IMR-90 (cell line): ENCODE data around the gene SCARF2. TPM values are rescaled to one million over a fixed set of nuclear protein-coding genes. Genes with fewer than 3 reads are reported as not detected.

ENCODE experiments used
- ATAC-seq: fragments of 200-7000 bp; cut with Tn5 transposase; 2 replicates; pipeline ENCODE4 v1.9.1; 2020; ENCODE audit warnings: low read depth, mild to moderate bottlenecking, moderate library complexity
- BruUV-seq: library from RNA; stranded (reverse); fragments of 400-500 nt; replicated peaks from 2 replicates; lab custom pipeline; 2021; lab: Mats Ljungman, UMichigan
- CTCF ChIA-PET: fragments of 300-600 bp; formaldehyde crosslinking; extraction: SDS; loops from one replicate; lab custom pipeline; 2021; ENCODE audit warnings: antibody characterized with exemption; lab: Yijun Ruan, JAX
- POLR2A ChIA-PET: fragments of 300-600 bp; sonication (Branson Sonifier 250); formaldehyde crosslinking; loops from one replicate; lab custom pipeline; 2022; ENCODE audit warnings: antibody characterized with exemption; ENCODE audit not compliant: unreplicated experiment; lab: Charles Lee
- DNase-seq: peaks from one replicate; pipeline ENCODE4 v3.0.0; 2013
- H2AFZ ChIP-seq: replicated peaks from 2 replicates; pipeline ENCODE3; 2013; ENCODE audit warnings: low read length, mild to moderate bottlenecking; ENCODE audit not compliant: poor library complexity
- H2AK5ac ChIP-seq: 2 replicates; pipeline ENCODE4 v1.6.1; 2013; ENCODE audit warnings: low read depth, low read length, inconsistent platforms
- H2AK9ac ChIP-seq: replicated peaks from 2 replicates; pipeline ENCODE3; 2013; ENCODE audit warnings: mild to moderate bottlenecking, low read depth, low read length, moderate library complexity; ENCODE audit not compliant: poor library complexity
- H2BK120ac ChIP-seq: 2 replicates; pipeline ENCODE4 v1.6.1; 2013; ENCODE audit warnings: low read depth, low read length, inconsistent platforms
- H2BK15ac ChIP-seq: 3 replicates; pipeline ENCODE4 v1.6.1; 2013; ENCODE audit warnings: low read depth, low read length, inconsistent platforms
- H2BK20ac ChIP-seq: 2 replicates; pipeline ENCODE4 v1.6.1; 2013; ENCODE audit warnings: low read depth, mild to moderate bottlenecking, inconsistent platforms, low read length, moderate library complexity
- H2BK5ac ChIP-seq: 2 replicates; pipeline ENCODE4 v1.6.1; 2013; ENCODE audit warnings: mild to moderate bottlenecking, low read depth, low read length, inconsistent platforms; ENCODE audit not compliant: poor library complexity, severe bottlenecking
- H3K14ac ChIP-seq: replicated peaks from 2 replicates; pipeline ENCODE4 v1.6.1; 2013; ENCODE audit warnings: low read depth, low read length, inconsistent platforms
- H3K18ac ChIP-seq: 2 replicates; pipeline ENCODE4 v1.6.1; 2013; ENCODE audit warnings: low read depth, low read length, control low read depth
- H3K23ac ChIP-seq: 2 replicates; pipeline ENCODE4 v1.6.1; 2013; ENCODE audit warnings: low read depth, low read length, inconsistent platforms
- H3K27ac ChIP-seq: 2 replicates; pipeline ENCODE4 v1.5.1; 2013; ENCODE audit warnings: mild to moderate bottlenecking, control low read depth, low read length; ENCODE audit not compliant: insufficient read depth
- H3K27me3 ChIP-seq: 2 replicates; pipeline ENCODE4 v1.6.1; 2013; ENCODE audit warnings: low read length; ENCODE audit not compliant: control insufficient read depth, insufficient read depth
- H3K36me3 ChIP-seq: 2 replicates; pipeline ENCODE4 v1.6.1; 2013; ENCODE audit warnings: low read length, mixed read lengths; ENCODE audit not compliant: control insufficient read depth, insufficient read depth
- H3K4ac ChIP-seq: 2 replicates; pipeline ENCODE4 v1.6.1; 2013; ENCODE audit warnings: low read depth, low read length, inconsistent platforms
- H3K4me1 ChIP-seq: 2 replicates; pipeline ENCODE4 v1.6.1; 2013; ENCODE audit warnings: low read length, mixed read lengths; ENCODE audit not compliant: control insufficient read depth, insufficient read depth
- H3K4me2 ChIP-seq: 2 replicates; pipeline ENCODE4 v1.6.1; 2013; ENCODE audit warnings: low read depth, mild to moderate bottlenecking, control low read depth, low read length, moderate library complexity
- H3K4me3 ChIP-seq: 2 replicates; pipeline ENCODE4 v1.5.1; 2013; ENCODE audit warnings: low read depth, mild to moderate bottlenecking, control low read depth, low read length, moderate library complexity; ENCODE audit not compliant: insufficient read depth
- H3K56ac ChIP-seq: 2 replicates; pipeline ENCODE4 v1.6.1; 2013; ENCODE audit warnings: low read length, inconsistent platforms; ENCODE audit not compliant: insufficient read depth; ENCODE audit errors: extremely low read depth
- H3K79me1 ChIP-seq, 2 experiments: 2 replicates each; pipeline ENCODE4 v1.6.1; 2013; ENCODE audit warnings: low read length in 2 of 2, inconsistent platforms in 1 of 2, low read depth in 1 of 2
- H3K9ac ChIP-seq: 2 replicates; pipeline ENCODE4 v1.6.1; 2013; ENCODE audit warnings: low read depth, low read length, control low read depth
- H3K9me1 ChIP-seq: 2 replicates; pipeline ENCODE4 v1.6.1; 2013; ENCODE audit warnings: low read length, inconsistent platforms; ENCODE audit not compliant: insufficient read depth
- H3K9me3 ChIP-seq: 2 replicates; pipeline ENCODE4 v1.6.1; 2013; ENCODE audit warnings: low read length; ENCODE audit not compliant: control insufficient read depth, insufficient read depth
- H4K20me1 ChIP-seq: 2 replicates; pipeline ENCODE4 v1.6.1; 2013; ENCODE audit warnings: low read length, inconsistent platforms; ENCODE audit not compliant: insufficient read depth
- H4K5ac ChIP-seq: 2 replicates; pipeline ENCODE4 v1.6.1; 2013; ENCODE audit warnings: mild to moderate bottlenecking, low read depth, low read length, control low read depth
- H4K8ac ChIP-seq, 2 experiments: 2 replicates each; pipeline ENCODE4 v1.6.1; 2013; ENCODE audit warnings: low read depth in 2 of 2, low read length in 2 of 2, control low read depth in 1 of 2, inconsistent platforms in 1 of 2
- H4K91ac ChIP-seq: 2 replicates; pipeline ENCODE4 v1.6.1; 2013; ENCODE audit warnings: low read depth, low read length, inconsistent platforms; ENCODE audit not compliant: insufficient read depth
- CHD1 ChIP-seq: IDR thresholded peaks from 2 replicates; pipeline ENCODE4 v1.6.1; 2012; ENCODE audit warnings: low read depth, low read length, improper control_type of control experiment
- MAZ ChIP-seq: IDR thresholded peaks from 2 replicates; pipeline ENCODE4 v1.6.1; 2012; ENCODE audit warnings: low read depth, mild to moderate bottlenecking, low read length, improper control_type of control experiment, moderate library complexity, borderline replicate concordance
- RCOR1 ChIP-seq: IDR thresholded peaks from 2 replicates; pipeline ENCODE4 v1.6.1; 2012; ENCODE audit warnings: mild to moderate bottlenecking, low read length, improper control_type of control experiment; ENCODE audit not compliant: insufficient replicate concordance
- RFX5 ChIP-seq: IDR thresholded peaks from 2 replicates; pipeline ENCODE4 v1.8.0; 2012; ENCODE audit warnings: low read depth, mild to moderate bottlenecking, low read length, moderate library complexity
- WGBS, 2 experiments: methylation state at CpG; one replicate each; pipeline versions ENCODE4 v1.1.5 to v1.1.7; 2013; ENCODE audit warnings: missing lambda C conversion rate in 2 of 2; ENCODE audit not compliant: insufficient read length in 1 of 2; ENCODE audit errors: extremely low coverage in 2 of 2; 5-methylcytosine and 5-hydroxymethylcytosine counted together
- dilution Hi-C: fragments of 300-500 bp; cut with HindIII; formaldehyde crosslinking; loops from one replicate; pipeline ENCODE4 v1.14.3; 2018; ENCODE audit warnings: low sequenced_read_pairs; ENCODE audit not compliant: unreplicated experiment
- in situ Hi-C: fragments of 300-500 bp; cut with MboI; formaldehyde crosslinking; loops from 3 replicates; pipeline ENCODE4 v1.14.3; 2019; ENCODE audit warnings: low sequenced_read_pairs, inconsistent platforms, mixed read lengths
- intact Hi-C: fragments of 100-400 bp; cut with micrococcal nuclease; formaldehyde crosslinking; loops from 2 replicates; pipeline ENCODE4 v1.10.0; 2022
- polyA plus RNA-seq, 3 experiments: library from polyadenylated mRNA; depleted of rRNA; stranded (reverse); fragments of >200 nt; gene quantifications; 2 replicates each; pipeline ENCODE4 v1.2.3, GENCODE V29; 2012; ENCODE audit warnings: low replicate concordance in 1 of 3
- total RNA-seq: library from RNA; depleted of rRNA; stranded (reverse); fragments of >200 nt; gene quantifications from 2 replicates; pipeline ENCODE4 v1.2.3, GENCODE V29; 2012
- TF ChIP-seq, protein P1 (sequence below): fragments of 150-350 bp; IDR thresholded peaks from 2 replicates; pipeline ENCODE4 v1.6.1; 2017; ENCODE audit warnings: mild to moderate bottlenecking, antibody characterized with exemption, low read length, low read depth

The SCARF2 gene
- total and polyA plus RNA-seq, 2 of the 4 experiments (the other 2 are of a cell fraction), result 3.4 to 37.0 TPM

DNA sequence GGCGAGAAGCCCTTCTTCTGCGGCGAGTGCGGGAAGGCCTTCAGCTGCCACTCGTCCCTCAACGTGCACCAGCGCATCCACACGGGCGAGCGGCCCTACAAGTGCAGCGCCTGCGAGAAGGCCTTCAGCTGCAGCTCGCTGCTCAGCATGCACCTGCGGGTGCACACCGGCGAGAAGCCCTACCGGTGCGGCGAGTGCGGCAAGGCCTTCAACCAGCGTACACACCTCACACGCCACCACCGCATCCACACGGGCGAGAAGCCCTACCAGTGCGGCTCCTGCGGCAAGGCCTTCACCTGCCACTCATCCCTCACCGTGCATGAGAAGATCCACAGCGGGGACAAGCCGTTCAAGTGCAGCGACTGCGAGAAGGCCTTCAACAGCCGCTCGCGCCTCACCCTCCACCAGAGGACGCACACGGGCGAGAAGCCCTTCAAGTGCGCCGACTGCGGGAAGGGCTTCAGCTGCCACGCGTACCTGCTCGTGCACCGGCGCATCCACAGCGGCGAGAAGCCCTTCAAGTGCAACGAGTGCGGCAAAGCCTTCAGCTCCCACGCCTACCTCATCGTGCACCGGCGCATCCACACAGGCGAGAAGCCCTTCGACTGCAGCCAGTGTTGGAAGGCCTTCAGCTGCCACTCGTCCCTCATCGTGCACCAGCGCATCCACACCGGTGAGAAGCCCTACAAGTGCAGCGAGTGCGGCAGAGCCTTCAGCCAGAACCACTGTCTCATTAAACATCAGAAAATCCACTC, 31.5 kb downstream of the SCARF2 start:
- Histone ChIP-seq H3K79me1 (peaks cover 0 to 7% of the 10 kb centered on the region in 2 experiments; a peak in 1 of 4 replicates), H3K36me3 (peaks cover 44% of the 10 kb centered on the region), H2AK5ac (no peak overlapping the region), H4K20me1 (no peaks in the 10 kb centered on the region; the same call in 1 of the 2 replicates), H4K8ac (no peak overlapping the region), H3K27ac (no peak overlapping the region), H3K4me1 (no peaks in the 10 kb centered on the region), H3K56ac (no peak overlapping the region), H2AK9ac (no peak overlapping the region), H3K23ac (no peak overlapping the region), H3K9me3 (no peaks in the 10 kb centered on the region), H2AFZ (no peak overlapping the region), H4K91ac (no peak overlapping the region), H2BK120ac (no peak overlapping the region), H3K27me3 (no peaks in the 10 kb centered on the region), H3K4me3 (no peak overlapping the region), H3K9ac (no peak overlapping the region), H2BK5ac (no peak overlapping the region), H2BK20ac (no peak overlapping the region), H2BK15ac (no peak overlapping the region), H3K4me2 (no peak overlapping the region), H3K14ac (no peak overlapping the region), H3K18ac (no peak overlapping the region), H4K5ac (no peak overlapping the region), H3K4ac (no peak overlapping the region), H3K9me1 (peaks cover 14% of the 10 kb centered on the region)
- no peak for TF ChIP-seq RFX5
- TF ChIP-seq RCOR1, result no peak
- no peak for TF ChIP-seq CHD1
- TF ChIP-seq, protein P1, sequence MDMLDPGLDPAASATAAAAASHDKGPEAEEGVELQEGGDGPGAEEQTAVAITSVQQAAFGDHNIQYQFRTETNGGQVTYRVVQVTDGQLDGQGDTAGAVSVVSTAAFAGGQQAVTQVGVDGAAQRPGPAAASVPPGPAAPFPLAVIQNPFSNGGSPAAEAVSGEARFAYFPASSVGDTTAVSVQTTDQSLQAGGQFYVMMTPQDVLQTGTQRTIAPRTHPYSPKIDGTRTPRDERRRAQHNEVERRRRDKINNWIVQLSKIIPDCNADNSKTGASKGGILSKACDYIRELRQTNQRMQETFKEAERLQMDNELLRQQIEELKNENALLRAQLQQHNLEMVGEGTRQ, result no peak
- no peak for TF ChIP-seq MAZ
- dilution Hi-C loops, result no loop called here
- in situ Hi-C loops, result no loop called here
- intact Hi-C loops, result no loop called here
- ATAC-seq (no peak), DNase-seq (no peak)
- ChIA-PET POLR2A (no interaction called here), CTCF (no interaction called here)
- WGBS, 2 experiments, result 98% methylated on average over 38 of the region's 62 CpGs; no CpG with 5 or more reads in 1 of the 2 experiments
- BruUV-seq, result no TSS peak
